Measurements from ENCODE around the gene USP48.
"Not testable (repeated sequence)": the region's sequence is repeated elsewhere in the genome, so short reads cannot be mapped to it uniquely, and the experiment has no call there.

USP48 gene

DNA sequence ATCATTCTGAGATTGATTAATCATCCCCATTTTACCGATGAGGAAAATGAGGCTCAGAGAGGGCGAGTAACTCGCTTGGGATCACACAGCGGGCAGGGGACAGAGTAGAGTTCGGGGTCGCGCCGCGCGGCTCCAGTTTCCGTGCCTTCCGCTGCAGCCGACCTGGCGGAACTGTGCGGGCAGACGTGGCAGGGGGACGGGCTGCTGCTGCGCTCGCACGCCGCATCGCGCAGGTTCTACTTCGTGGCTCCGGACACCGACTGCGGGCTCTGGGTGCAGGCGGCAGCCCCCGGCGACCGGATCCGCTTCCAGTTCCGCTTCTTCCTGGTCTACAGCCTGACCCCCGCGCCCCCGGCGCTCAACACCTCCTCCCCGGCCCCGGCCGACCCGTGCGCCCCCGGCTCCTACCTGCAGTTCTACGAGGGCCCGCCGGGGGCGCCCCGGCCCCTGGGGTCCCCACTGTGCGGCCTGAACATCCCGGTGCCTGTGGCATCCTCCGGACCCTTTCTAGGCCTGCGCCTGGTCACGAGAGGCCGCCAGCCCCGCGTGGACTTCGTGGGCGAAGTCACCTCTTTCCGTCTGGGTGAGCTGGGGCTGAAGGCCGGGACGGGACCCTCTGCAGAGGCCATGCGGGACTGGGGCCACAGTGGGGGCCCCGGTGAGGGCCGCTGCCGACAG lies 31.4 kb upstream of the USP48 start:
- no peak for DNase-seq

DNA sequence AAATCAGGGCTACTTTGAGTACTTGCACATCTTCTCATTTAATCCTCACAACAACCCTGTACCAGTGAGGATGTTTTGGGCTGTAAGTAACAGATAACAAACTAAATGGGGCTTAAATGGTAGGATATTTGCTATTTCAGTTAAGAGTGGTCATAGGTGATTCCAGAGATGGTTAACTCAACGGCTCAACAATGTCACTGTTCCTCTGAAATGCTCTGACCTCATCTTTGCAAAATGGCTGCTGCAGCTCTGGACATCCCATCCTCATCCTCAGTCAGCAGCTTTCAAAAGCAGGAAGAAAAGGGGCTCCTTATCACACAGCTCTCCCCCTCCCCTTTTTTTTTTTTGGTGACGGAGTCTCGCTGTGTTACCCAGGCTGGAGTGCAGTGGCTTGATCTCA lies 30.6 kb upstream of the USP48 start:
- DNase-seq = no peak

DNA sequence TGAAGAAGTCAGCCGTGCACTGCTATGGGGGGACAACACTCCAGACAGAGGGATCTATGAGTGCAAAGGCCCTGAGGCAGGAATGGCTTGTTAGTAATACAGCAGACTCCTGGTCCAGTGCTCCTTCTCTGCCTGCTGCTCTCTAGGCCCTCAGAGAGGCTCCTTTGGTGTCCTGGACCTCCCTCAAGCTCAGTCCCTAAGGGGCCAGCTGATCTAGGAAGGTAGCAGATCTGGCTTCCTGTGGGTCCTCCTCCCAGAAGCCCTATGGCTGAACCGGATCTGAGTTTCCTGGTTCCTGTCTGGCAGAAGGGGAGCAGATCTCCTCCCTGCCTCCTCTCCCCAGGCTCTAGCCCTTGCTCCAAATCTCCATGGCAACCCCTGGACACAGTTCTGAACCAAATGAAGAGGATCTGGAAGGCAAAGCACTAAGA lies 28.9 kb upstream of the USP48 start, which contains the start of gene LDLRAD2:
Gene LDLRAD2, plus strand, starts transcription at position 391 of the 431 bp plus-strand sequence. CDS start 187 bp downstream, outside the sequence.
- DNase-seq = no peak

DNA sequence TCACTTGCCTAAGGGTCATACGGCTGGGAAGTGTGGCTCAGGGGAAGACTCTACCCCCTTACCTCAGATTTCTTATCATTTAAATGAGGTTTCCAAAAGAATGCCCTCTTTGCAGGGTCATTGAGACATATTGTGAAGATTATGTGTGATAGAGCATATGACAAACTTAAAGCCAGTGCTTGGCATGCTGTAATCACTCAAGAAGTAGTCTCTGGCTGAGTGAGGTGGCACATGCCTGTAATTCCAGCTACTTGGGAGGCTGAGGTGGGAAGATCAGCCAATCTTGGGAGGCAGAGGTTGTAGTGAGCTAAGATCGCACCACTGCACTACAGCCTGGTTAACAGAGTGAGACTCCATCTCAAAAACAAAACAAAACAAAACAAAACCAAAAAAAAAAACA lies 21.6 kb upstream of the USP48 start:
- DNase-seq = no peak

DNA sequence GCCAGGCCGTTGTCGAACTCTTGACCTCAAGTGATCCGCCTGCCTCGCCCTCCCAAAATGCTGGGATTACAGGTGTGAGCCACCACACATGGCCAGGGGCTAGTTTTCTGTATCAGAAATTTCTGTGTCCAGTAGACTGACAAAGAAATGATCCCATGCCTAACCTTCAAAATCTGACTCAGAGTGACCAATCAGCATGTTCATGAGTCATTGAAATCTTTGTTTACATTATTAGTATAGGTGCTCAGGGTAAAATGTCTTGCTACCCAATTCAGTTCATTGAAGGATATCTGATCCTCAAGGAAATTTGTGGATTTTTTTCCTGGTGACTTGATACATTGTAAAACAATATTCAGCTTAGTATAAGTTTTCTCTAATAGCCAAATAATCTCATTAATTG lies 18.2 kb upstream of the USP48 start:
- DNase-seq = no peak

DNA sequence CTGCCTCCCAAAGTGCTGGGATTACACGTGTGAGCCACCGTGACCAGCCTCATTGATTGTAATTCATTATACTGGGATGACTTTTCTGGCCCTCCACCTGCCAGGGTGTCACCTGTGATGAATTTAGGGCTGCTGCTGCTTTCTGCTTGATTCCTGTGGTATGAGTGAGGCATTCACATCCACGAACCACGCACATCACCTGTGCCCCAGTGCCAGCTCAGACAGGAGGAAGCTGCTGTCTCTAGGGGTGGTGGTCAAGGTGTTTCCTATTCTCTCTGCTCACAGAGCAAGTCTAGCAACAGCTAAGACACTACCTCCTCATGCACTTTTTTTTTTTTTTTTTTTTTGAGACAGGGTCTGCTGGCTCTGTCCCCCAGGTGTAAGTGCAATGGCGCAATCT lies 16.8 kb upstream of the USP48 start:
- no peak for DNase-seq

DNA sequence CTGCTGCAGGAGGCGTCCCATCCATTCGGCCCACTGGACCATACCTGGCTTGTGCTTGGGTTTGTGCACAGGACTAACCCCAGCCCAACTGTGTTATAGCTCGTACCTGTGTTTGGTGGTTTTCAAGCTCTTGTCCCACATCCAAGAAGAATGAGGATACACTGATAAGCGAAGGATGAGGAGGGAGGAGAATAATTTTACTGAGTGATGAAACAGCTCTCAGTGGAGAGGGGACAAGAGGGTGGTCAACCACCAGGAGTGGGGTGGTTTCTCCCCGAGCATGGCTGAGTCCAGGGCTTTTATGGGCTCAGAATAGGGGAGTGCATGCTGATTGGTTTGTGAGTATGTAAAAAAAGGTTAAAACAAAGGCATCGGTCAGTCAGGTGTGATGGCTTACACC lies 12.1 kb upstream of the USP48 start:
- no peak for DNase-seq

DNA sequence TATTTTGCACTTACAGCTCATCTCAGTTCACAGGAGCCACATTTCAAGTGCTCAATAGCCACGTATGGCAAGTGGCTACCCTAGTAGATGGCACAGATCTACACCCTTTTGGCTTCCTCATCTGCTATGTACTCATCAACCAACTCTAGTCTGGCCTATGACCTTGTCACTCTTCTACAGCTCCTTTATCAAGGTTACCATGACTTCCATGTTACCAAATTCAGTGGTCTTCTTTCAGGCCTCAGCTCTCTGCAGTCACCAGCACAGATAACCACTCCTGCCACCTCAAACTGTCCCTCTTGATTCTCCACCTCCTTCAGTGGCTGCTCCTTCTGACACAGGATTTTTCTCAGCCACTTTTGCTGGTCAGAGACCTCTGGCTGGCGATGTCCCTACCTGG lies 11.7 kb upstream of the USP48 start:
- no peak for DNase-seq

DNA sequence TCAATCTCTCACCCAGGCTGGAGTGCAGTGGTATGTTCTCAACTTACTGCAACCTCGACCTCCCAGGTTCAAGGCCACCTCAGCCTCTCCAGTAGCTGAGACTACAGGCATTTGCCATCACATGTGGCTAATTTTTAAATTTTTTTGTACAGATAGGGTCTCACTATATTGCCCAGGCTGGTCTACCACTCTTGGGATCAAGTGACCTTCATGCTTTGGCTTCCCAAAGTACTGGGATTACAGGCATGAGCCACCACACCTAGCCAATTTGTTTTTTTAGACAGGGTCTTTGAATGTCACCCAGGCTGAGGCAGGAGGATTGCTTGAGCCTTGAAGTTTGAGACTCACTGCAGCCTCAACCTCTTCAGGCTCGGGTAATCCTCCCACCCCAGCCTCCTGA lies 10.2 kb upstream of the USP48 start:
- DNase-seq = no peak

DNA sequence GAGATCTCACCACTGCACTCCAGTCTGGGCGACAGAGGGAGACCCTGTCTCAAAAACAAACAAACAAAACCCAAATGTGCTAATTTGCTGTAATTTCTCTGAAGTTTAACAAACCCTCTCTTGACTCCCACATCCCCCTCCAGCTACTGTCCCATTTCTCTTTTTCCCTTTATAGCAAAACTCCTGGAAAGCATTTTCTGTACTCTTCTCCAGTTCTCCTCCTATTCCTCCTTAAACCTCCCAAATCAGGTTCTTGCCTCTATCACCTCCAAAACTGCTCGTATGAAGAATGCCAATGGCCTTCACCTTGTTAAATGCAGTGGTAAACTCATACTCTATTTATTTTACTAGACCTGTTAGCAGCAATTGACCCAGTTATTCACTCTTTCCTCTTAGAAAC lies 3.7 kb upstream of the USP48 start:
- no peak for DNase-seq

DNA sequence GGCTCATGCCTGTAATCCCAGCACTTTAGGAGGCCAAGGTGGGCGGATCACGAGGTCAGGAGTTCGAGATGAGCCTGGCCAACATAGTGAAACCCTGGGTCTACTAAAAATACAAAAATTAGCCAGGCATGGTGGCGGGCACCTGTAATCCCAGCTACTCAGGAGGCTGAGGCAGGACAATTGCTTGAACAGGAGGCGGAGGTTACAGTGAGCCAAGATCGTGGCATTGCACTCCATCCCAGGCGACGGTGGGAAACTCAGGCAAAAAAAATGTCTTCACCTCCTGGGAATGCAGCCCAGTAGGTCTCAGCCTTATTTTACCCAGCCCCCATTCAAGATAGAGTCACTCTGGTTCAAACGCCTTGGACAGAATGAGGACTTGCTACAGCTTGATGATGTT lies 2.8 kb upstream of the USP48 start:
- DNase-seq = not testable (repeated sequence)

DNA sequence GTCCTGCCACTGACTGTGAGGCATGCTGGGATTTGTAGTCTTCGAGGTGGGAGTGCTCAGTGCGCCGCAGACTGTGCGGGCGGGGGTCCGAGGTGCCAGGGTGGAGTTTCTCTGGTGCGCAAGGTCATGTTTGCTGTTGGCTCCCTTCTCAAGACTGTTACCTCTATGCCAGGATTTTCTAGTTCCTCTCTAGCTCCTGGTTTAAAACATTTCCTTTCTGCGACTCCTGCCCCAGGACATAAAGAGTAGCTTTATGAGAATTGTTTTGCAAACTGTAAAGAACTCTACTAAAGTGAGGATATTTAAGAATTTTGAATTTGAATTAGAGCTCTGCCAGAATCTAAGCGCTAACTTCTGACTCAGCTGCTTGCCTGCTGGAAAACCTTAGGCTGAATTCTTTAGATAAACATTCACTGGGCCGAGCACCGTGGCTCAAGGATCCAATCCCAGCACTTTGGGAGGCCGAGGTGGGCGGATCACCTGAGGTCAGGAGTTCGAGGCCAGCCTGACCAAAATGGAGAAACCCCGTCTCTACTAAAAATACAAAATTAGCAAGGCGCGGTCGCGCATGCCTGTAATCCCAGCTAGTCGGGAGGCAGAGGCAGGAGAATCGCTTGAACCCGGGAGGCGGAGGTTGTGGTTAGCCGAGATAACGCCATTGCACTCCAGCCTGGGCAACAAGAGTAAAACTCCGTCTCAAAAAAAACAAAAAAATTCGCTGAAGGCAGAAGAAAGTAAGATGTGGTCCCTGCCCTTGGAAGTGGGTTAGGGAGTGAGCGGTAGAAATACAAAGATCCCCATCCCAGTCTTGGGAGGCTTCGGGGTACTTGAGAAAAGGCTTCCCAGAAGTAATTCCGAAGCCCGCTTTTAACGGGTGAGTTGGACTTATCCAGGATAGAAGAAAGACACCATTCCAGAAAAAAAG lies 992 bp upstream of the USP48 start:
- no peak for DNase-seq

DNA sequence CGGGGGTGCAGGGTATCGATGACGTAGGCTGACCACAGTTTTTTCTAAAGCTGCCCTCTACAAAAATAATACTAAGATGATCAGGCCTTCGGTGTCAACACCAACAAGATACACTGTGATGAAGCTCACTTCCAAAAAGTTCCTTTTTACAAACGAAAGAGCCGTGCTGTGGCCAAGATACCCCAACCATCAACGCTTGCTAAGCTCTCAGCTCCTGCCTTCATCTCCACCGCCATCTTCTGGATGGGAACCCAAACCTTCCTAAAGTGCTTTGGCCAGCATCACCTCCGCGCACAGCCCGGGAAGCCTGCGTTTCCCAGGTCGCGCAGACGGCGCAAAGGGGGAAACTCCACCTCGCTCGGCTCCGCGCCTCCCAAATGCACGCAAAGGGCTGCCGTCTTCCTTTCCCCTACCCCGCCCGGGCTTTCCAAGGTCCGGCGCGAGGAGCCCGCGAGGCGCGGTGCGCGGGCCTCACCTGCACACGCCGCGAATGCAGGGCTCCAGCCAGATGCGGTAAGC lies 541 bp downstream of the USP48 start:
- DNase-seq = no peak

DNA sequence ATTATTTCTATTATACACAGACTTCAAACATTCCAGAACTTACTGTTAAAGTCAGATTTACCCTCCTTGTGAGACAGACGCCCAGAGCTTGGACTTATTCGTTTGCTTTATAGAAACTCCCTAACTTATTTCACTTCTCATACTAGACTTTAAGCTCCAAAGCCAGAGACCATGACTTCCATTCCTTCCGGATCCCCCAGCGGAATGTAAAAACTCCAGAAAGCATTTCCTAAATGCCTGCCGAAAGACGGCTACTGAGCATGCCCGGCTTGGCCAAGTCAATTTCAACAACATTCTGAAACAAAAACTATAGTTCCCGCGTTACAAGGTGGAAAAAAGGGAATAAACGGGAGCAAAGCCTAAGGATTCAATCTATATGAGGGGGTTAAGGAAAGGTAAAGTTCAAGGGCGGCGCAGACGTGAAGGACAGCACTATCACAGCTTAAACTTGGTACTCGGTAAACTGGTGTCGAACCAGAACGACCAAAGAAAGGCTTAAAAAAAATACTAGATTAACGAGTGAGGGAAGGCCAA lies 1.1 kb downstream of the USP48 start:
- DNase-seq = no peak

DNA sequence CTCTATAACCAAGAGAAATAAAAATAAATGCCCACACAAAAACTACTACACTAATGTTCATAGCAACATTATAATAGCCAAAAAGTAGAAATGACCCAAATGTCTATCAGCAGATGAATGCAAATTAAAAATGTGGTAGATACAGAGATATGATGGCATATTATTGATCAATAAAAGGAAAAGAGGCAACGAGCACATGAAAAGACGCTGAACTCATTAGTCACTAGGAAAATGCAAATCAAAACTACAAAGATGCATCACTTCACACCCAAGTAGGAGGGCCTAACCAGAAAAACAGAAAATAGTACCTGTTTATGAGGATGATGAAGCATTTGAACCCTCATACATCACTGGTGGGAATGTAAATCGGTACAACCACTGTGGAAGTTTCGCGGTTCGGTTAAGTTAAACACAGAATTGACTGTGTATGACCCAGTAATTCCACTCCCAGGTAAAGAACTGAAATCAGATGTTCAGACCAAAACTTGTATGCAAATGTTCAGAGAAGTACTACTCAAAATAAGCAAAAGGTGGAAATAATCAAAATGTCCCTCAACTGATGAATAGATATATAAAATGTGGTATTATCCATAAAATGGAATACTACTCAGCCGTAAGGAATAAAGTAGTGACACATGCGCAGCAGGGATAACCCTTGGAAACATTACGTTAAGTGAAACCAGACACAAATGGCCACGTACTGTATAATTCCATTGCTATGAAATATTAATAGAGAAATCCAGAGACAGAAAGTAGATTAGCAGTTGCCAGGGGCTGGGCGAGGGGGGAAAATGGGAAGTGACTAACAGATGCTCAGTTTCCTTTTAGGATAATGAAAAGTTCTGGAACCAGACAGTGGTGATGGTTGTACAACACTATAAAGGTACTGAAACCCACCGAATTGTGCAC lies 3.1 kb downstream of the USP48 start:
- no peak for DNase-seq

DNA sequence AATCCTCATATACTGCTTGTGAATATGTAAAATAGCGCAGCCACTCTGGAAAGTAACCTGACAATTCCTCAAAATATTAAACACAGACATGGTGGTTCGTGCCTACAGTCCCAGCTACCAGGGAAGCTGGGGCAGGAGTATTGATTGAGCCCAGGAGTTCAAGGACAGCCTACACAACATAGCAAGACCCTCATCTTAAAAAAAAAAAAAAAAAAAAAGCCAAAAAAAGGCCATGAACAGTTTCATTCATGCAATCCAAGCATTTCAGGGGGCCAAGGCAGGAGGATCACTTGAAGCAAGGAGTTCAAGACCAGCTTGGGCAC lies 4.6 kb downstream of the USP48 start:
- DNase-seq = no peak

DNA sequence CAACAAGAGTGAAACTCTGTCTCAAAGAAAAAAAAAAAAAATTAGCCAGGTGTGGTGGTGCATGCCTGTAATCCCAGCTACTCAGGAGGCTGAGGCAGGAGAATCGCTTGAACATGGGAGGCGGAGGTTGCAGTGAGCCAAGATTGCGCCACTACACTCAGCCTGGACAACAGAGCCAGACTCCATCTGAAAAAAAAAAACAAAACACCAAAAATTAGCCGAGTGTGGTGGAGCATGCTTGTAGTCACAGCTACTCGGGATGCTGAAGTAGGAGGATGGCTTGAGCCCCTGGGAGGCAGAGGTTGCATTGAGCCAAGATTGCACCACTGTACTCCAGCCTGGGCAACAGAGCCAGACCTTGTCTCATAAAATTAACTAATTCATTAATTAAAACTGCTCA lies 6.0 kb downstream of the USP48 start:
- not testable (repeated sequence) for DNase-seq

DNA sequence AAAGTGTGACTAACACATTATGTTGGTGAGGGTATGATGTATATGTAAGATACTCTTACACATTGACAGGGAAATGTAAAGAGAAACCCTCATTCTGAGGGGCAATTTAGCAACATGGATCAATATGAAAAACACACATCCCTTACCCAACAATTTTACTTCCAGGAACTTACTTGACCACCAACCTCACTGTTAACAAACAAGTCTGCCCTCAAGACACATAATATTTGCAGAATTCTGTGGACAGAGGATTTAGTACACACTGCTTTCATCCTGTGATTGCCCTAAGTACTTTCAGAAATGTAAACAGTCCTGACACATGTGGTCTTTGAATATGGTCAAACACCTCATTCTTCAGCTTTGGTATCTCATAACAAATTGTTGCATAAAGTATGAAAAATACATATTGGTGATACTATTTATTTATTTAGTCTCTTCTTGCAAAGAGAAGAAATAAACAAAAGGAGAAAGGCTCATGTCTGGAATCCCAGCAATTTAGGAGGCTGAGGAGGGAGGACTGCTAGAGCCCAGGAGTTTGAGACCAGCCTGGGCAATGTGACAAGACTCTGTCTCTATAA lies 6.9 kb downstream of the USP48 start:
- DNase-seq = no peak

DNA sequence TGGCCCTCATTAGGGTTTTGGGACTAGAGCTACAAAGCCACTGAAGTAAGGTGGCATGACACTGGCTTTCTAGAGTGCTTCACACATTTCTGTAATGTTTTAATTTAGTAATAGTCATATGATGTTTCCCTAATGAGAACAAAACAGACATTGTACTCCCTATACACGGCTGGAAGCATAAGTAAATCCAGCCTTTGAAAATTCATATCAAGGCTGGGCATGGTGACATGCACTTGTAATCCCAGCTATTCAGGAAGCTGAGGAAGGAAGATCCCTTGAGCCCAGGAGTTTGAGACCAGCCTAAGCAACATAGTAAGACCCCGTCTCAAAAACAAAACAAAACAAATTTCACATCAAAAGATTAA lies 7.4 kb downstream of the USP48 start:
- DNase-seq = no peak

DNA sequence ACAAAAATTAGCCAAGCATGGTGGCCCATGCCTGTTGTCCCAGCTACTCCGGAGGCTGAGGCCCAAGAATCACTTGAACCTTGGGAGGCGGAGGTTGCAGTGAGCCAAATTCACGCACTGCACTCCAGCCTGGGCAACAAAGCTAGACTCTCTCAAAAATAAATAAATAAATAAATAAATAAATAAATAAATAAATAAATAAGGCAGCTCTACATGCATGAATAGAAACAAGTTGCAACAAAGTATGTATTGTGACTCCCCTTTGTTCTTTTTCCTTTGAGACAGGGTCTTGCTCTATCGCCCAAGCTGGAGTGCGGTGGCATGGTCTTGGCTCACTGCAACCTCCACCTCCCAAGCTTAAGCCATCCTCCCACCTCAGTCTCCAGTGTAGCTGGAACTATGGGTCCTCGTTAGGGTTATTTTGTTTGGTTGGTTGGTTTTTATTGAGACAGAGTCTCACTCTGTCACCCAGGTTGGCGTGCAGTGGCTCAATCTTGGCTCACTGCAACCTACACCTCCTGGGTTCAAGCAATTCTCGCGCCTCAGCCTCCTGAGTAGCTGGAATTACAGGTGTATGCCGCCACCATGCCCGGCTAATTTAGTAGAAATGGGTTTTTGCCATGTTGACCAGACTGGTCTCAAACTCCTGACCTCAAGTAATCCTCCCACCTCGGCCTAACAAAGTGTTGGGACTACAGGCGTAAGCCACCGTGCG lies 8.0 kb downstream of the USP48 start:
- DNase-seq = no peak

DNA sequence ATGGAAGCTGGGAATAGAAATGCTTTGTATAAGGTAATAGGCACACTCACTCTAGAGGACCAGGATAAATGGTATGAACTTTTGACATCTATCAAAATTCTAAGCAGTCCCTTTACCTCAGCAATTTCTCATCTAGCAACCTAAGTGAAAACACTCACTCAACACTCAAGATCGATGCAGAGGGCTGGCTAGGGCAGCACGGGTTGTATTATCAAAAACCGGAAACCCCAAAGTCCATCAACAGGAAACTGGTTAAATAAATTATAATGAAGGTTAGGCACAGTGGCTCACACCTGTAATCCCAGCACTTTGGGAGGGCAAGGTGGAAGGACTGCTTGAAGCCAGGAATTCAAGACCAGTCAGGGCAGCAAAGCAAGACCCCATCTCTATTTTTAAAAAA lies 9.4 kb downstream of the USP48 start:
- DNase-seq = no peak

DNA sequence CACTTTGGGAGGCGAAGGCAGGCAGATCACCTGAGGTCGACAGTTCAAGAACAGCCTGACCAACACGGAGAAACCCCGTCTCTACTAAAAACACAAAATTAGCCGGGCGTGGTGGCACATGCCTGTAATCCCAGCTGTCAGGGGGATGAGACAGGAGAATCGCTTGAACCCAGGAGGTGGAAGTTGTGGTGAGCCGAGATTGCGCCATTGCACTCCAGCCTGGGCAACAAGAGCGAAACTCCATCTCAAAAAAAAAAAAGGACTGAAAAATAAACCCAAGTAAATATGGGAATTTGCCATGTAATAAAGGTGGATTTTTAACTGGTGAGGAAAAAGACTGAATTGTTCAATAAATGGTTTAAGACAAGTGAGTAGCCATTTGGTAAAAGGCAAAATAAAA lies 11.3 kb downstream of the USP48 start:
- not testable (repeated sequence) for DNase-seq
